CD14-positive monocyte (primary cell): ENCODE data around the gene HNRNPUL1. TPM values are rescaled to one million over a fixed set of nuclear protein-coding genes. Genes with fewer than 3 reads are reported as not detected.

Experiments
- DNase-seq, 3 donors: peaks; one replicate each; pipeline ENCODE4 v3.0.0-alpha.2; 2011 to 2022
- H2AFZ ChIP-seq: 2 replicates; pipeline ENCODE4 v1.6.0; 2012; ENCODE audit warnings: mild to moderate bottlenecking, low read depth, low read length, inconsistent platforms; ENCODE audit not compliant: insufficient read depth, poor library complexity, severe bottlenecking
- H3K27ac ChIP-seq, 2 donors: 1 replicate in 1 of 2; 2 replicates in 1 of 2; pipeline ENCODE4 v1.5.1; 2012 to 2013; ENCODE audit warnings: low read length in 2 of 2, control low read depth in 1 of 2, inconsistent platforms in 1 of 2, low read depth in 1 of 2, mild to moderate bottlenecking in 1 of 2
- H3K27me3 ChIP-seq, 2 donors: one replicate each; pipeline versions ENCODE4 v1.6.0 to v1.6.1; 2011 to 2013; ENCODE audit warnings: low read length in 2 of 2; ENCODE audit not compliant: control insufficient read depth in 2 of 2, insufficient read depth in 2 of 2
- H3K36me3 ChIP-seq, 2 donors: replicated peaks in 1 of 2; 1 replicate in 1 of 2; 2 replicates in 1 of 2; pipeline versions ENCODE4 v1.5.1 to v1.6.1; 2012 to 2013; ENCODE audit warnings: low read length in 2 of 2, control low read depth in 1 of 2, inconsistent platforms in 1 of 2, mild to moderate bottlenecking in 1 of 2; ENCODE audit not compliant: insufficient read depth in 2 of 2, control insufficient read depth in 1 of 2
- H3K4me1 ChIP-seq, 2 donors: 1 replicate in 1 of 2; 2 replicates in 1 of 2; pipeline versions ENCODE4 v1.5.1 to v1.6.1; 2012 to 2013; ENCODE audit warnings: low read length in 2 of 2, control low read depth in 1 of 2, inconsistent platforms in 1 of 2, mild to moderate bottlenecking in 1 of 2, moderate library complexity in 1 of 2; ENCODE audit not compliant: insufficient read depth in 2 of 2, control insufficient read depth in 1 of 2
- H3K4me2 ChIP-seq: replicated peaks from 2 replicates; pipeline ENCODE3; 2012; ENCODE audit warnings: low read length, moderate library complexity, mild to moderate bottlenecking; ENCODE audit not compliant: poor library complexity, severe bottlenecking; ENCODE audit errors: extremely low read depth
- H3K4me3 ChIP-seq, 3 experiments: fragments of 200-600 bp in 1 of 3; sonication (generic) in 1 of 3; replicated peaks in 1 of 3; 1 replicate in 2 of 3; 2 replicates in 1 of 3; pipeline ENCODE4 v1.5.1; 2011 to 2013; ENCODE audit warnings: low read length in 3 of 3, mild to moderate bottlenecking in 3 of 3, control low read depth in 2 of 3, low read depth in 2 of 3, inconsistent platforms in 1 of 3, moderate library complexity in 1 of 3
- H3K79me2 ChIP-seq: 2 replicates; pipeline ENCODE4 v1.6.0; 2012; ENCODE audit warnings: mild to moderate bottlenecking, control low read depth, inconsistent platforms, low read length, moderate library complexity; ENCODE audit not compliant: insufficient read depth
- H3K9ac ChIP-seq: 2 replicates; pipeline ENCODE4 v1.6.0; 2017; ENCODE audit warnings: low read length, mild to moderate bottlenecking; ENCODE audit not compliant: insufficient read depth, poor library complexity, severe bottlenecking
- H3K9me3 ChIP-seq, 2 donors: replicated peaks in 1 of 2; 1 replicate in 1 of 2; 2 replicates in 1 of 2; pipeline versions ENCODE4 v1.5.1 to v1.6.1; 2012 to 2013; ENCODE audit warnings: low read length in 2 of 2, control low read depth in 1 of 2; ENCODE audit not compliant: control insufficient read depth in 1 of 2, insufficient read depth in 1 of 2
- H4K20me1 ChIP-seq: 2 replicates; pipeline ENCODE4 v1.6.0; 2012; ENCODE audit warnings: mild to moderate bottlenecking, low read length, control low read depth, moderate library complexity; ENCODE audit not compliant: insufficient read depth
- H3K27ac Mint-ChIP-seq, 7 donors: one replicate each; pipeline ENCODE4 v1.8.0; 2020; ENCODE audit warnings: mild to moderate bottlenecking in 7 of 7, mixed read lengths in 7 of 7, moderate library complexity in 6 of 7, inconsistent platforms in 2 of 7
- H3K27me3 Mint-ChIP-seq, 3 donors: one replicate each; pipeline ENCODE4 v1.8.0; 2021 to 2022; ENCODE audit warnings: low read depth in 3 of 3, mild to moderate bottlenecking in 3 of 3, mixed read lengths in 3 of 3, moderate library complexity in 3 of 3, inconsistent platforms in 1 of 3
- H3K36me3 Mint-ChIP-seq, 2 donors: one replicate each; pipeline ENCODE4 v1.8.0; 2020; ENCODE audit warnings: mixed read lengths in 2 of 2, inconsistent platforms in 1 of 2, mild to moderate bottlenecking in 1 of 2
- H3K4me1 Mint-ChIP-seq: one replicate; pipeline ENCODE4 v1.8.0; 2020; ENCODE audit warnings: mild to moderate bottlenecking, mixed read lengths
- H3K4me3 Mint-ChIP-seq, 2 donors: one replicate each; pipeline ENCODE4 v1.8.0; 2020; ENCODE audit warnings: mild to moderate bottlenecking in 2 of 2, mixed read lengths in 2 of 2, moderate library complexity in 1 of 2
- H3K9me3 Mint-ChIP-seq, 7 donors: one replicate each; pipeline ENCODE4 v1.8.0; 2020 to 2022; ENCODE audit warnings: mixed read lengths in 7 of 7, mild to moderate bottlenecking in 6 of 7, moderate library complexity in 6 of 7, inconsistent platforms in 2 of 7
- WGBS: methylation state at CpG from one replicate; pipeline ENCODE4 v1.1.5; 2013; ENCODE audit warnings: missing lambda C conversion rate; ENCODE audit not compliant: insufficient coverage; 5-methylcytosine and 5-hydroxymethylcytosine counted together
- intact Hi-C, 2 donors: fragments of 100-400 bp; cut with micrococcal nuclease; formaldehyde crosslinking; loops; one replicate each; pipeline versions ENCODE4 v1.15.0 to v1.15.1; 2023
- polyA plus RNA-seq, 3 donors: library from polyadenylated mRNA; depleted of rRNA in 1 of 3; unstranded in 2 of 3; stranded (reverse) in 1 of 3; fragments of 300-500 nt in 2 of 3; fragments of >200 nt in 1 of 3; fragmentation: Illumina TruSeq in 2 of 3; gene quantifications; 1 replicate in 2 of 3; 2 replicates in 1 of 3; pipeline ENCODE4 v1.2.3, GENCODE V29; 2012 to 2021
- TF ChIP-seq, protein P1 (sequence below): fragments of 200-600 bp; IDR thresholded peaks from one replicate; pipeline ENCODE4 v1.8.0; 2022; ENCODE audit warnings: antibody characterized with exemption, mild to moderate bottlenecking

The HNRNPUL1 gene
- polyA plus RNA-seq, 3 donors = 22.6 to 55.3 (median 30.3) TPM

GRCh38 chr19:41239363-41239762 is 24.8 kb upstream of the HNRNPUL1 start:
- peaks cover 0 to under 1% of the 10 kb centered on the region in 2 donors for H3K4me1 ChIP-seq
- no peaks in the 10 kb centered on the region for H3K36me3 Mint-ChIP-seq
- H3K27me3 ChIP-seq = no peaks in the 10 kb centered on the region
- no peaks in the 10 kb centered on the region for H4K20me1 ChIP-seq
- no peak overlapping the region for H3K4me2 ChIP-seq
- no peaks in the 10 kb centered on the region for H3K36me3 ChIP-seq
- no peak overlapping the region for H3K9ac ChIP-seq
- H3K9me3 Mint-ChIP-seq = peaks cover 0 to 3% (median 0%) of the 10 kb centered on the region in 7 donors
- WGBS = 95% methylated on average over 9 of the region's 9 CpGs
- no peak overlapping the region for H3K4me3 ChIP-seq
- no peak overlapping the region for H3K27ac Mint-ChIP-seq
- H2AFZ ChIP-seq = no peak overlapping the region
- no peaks in the 10 kb centered on the region for H3K79me2 ChIP-seq
- DNase-seq = no peak
- no peak overlapping the region for H3K4me3 Mint-ChIP-seq
- H3K27ac ChIP-seq = no peak overlapping the region
- H3K4me1 Mint-ChIP-seq = peaks cover under 1% of the 10 kb centered on the region
- H3K27me3 Mint-ChIP-seq = peaks cover 0 to 6% (median 0%) of the 10 kb centered on the region in 3 donors
- TF ChIP-seq, protein P1, sequence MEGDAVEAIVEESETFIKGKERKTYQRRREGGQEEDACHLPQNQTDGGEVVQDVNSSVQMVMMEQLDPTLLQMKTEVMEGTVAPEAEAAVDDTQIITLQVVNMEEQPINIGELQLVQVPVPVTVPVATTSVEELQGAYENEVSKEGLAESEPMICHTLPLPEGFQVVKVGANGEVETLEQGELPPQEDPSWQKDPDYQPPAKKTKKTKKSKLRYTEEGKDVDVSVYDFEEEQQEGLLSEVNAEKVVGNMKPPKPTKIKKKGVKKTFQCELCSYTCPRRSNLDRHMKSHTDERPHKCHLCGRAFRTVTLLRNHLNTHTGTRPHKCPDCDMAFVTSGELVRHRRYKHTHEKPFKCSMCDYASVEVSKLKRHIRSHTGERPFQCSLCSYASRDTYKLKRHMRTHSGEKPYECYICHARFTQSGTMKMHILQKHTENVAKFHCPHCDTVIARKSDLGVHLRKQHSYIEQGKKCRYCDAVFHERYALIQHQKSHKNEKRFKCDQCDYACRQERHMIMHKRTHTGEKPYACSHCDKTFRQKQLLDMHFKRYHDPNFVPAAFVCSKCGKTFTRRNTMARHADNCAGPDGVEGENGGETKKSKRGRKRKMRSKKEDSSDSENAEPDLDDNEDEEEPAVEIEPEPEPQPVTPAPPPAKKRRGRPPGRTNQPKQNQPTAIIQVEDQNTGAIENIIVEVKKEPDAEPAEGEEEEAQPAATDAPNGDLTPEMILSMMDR = no peak
- intact Hi-C loops = no loop called here
- no peaks in the 10 kb centered on the region for H3K9me3 ChIP-seq

DNA sequence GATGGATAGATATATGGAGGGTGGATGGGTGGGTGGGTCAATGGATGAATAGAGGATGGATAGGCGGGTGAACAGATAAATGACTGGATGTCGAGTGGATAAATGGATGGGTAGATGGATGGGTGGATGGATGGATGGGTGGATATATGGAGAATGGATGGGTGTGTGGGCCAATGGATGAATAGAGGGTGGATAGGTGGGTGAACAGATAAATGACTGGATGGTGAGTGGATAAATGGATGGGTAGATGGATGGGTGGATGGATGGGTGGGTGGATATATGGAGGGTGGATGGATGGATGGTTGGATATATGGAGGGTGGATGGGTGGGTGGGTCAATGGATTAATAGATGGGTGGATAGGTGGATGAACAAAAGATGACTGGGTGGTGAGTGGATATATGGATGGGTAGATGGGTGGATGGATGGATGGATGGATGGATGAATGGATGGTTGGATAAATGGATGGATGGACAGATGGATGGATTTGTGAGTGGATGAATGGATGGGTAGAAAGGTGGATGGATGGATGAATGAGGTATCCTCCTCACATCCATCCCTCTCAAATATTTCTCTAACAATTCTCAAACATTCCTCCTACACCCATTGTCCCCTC is 24.1 kb upstream of the HNRNPUL1 start:
- no peak overlapping the region for H2AFZ ChIP-seq
- H3K36me3 ChIP-seq = no peaks in the 10 kb centered on the region
- no peak overlapping the region for H3K4me3 Mint-ChIP-seq
- no peaks in the 10 kb centered on the region for H4K20me1 ChIP-seq
- 93% methylated on average over 2 of the region's 2 CpGs for WGBS
- peaks cover 0 to 3% (median 0%) of the 10 kb centered on the region in 7 donors for H3K9me3 Mint-ChIP-seq
- H3K27me3 ChIP-seq = no peaks in the 10 kb centered on the region
- no peaks in the 10 kb centered on the region for H3K79me2 ChIP-seq
- H3K9ac ChIP-seq = no peak overlapping the region
- H3K27me3 Mint-ChIP-seq = peaks cover 0 to 6% (median 0%) of the 10 kb centered on the region in 3 donors
- H3K9me3 ChIP-seq = no peaks in the 10 kb centered on the region
- DNase-seq = no peak
- H3K4me2 ChIP-seq = no peak overlapping the region
- TF ChIP-seq, protein P1 = no peak
- H3K27ac ChIP-seq = no peak overlapping the region
- H3K27ac Mint-ChIP-seq = no peak overlapping the region
- intact Hi-C loops = no loop called here
- H3K4me1 Mint-ChIP-seq = no peaks in the 10 kb centered on the region
- H3K36me3 Mint-ChIP-seq = no peaks in the 10 kb centered on the region
- no peak overlapping the region for H3K4me3 ChIP-seq
- H3K4me1 ChIP-seq = no peaks in the 10 kb centered on the region
